Measurements from ENCODE around the gene PACS2. TPM values are rescaled to one million over a fixed set of nuclear protein-coding genes. Genes with fewer than 3 reads are reported as not detected.

The PACS2 gene
- total RNA-seq, 1 experiment from 2014 or later: 43.3 TPM

- no peaks in the 10 kb centered on the region for H4K20me1 ChIP-seq (ENCODE audit: insufficient read depth)
- H3K36me3 ChIP-seq (ENCODE audit: low read depth): no peaks in the 10 kb centered on the region
- H3K27me3 ChIP-seq (ENCODE audit: insufficient read depth, low read depth): no peaks in the 10 kb centered on the region
- no TSS peak for BruUV-seq (replicated peaks)
- TF ChIP-seq CTCF (conservative IDR thresholded peaks at IDR 0.05) (no peak), EZH2 (IDR thresholded peaks at IDR 0.05; ENCODE audit: low read depth) (no peak)
- H3K9me2 ChIP-seq (ENCODE audit: insufficient read depth): no peaks in the 10 kb centered on the region
- H2AFZ ChIP-seq: no peak overlapping the region
- no peaks in the 10 kb centered on the region for H3K79me2 ChIP-seq (ENCODE audit: low read depth)
- DNase-seq: no peak
- no peak overlapping the region for H3K27ac ChIP-seq
- H3K9me3 ChIP-seq (ENCODE audit: insufficient read depth, low read depth): no peaks in the 10 kb centered on the region
- H3K4me1 ChIP-seq (replicated peaks; ENCODE audit: insufficient read depth): no peaks in the 10 kb centered on the region
- intact Hi-C loops (cut with micrococcal nuclease; ENCODE audit: unreplicated experiment): no loop called here
- no peaks in the 10 kb centered on the region for H3F3A ChIP-seq (ENCODE audit: insufficient read depth, low read depth)
- H3K4me2 ChIP-seq: no peak overlapping the region
- POLR2A ChIA-PET (ENCODE audit: unreplicated experiment): no interaction called here
- H3K4me3 ChIP-seq: no peak overlapping the region
- CTCF ChIA-PET: no interaction called here
These were observed 70.2 kb downstream of the PACS2 start for GRCh38 chr14:105384605-105385321.

- Histone ChIP-seq H3K4me1 (replicated peaks; ENCODE audit: insufficient read depth) (no peaks in the 10 kb centered on the region), H3K9me2 (ENCODE audit: insufficient read depth) (no peaks in the 10 kb centered on the region), H3F3A (ENCODE audit: insufficient read depth, low read depth) (no peaks in the 10 kb centered on the region), H3K4me2 (no peak overlapping the region), H3K9me3 (ENCODE audit: insufficient read depth, low read depth) (no peaks in the 10 kb centered on the region), H2AFZ (no peak overlapping the region), H3K4me3 (no peak overlapping the region), H4K20me1 (ENCODE audit: insufficient read depth) (no peaks in the 10 kb centered on the region), H3K27me3 (ENCODE audit: insufficient read depth, low read depth) (no peaks in the 10 kb centered on the region), H3K79me2 (ENCODE audit: low read depth) (no peaks in the 10 kb centered on the region), H3K36me3 (ENCODE audit: low read depth) (no peaks in the 10 kb centered on the region), H3K27ac (no peak overlapping the region)
- POLR2A ChIA-PET (ENCODE audit: unreplicated experiment): no interaction called here
- CTCF ChIA-PET: no interaction called here
- no peak for DNase-seq
- intact Hi-C loops (cut with micrococcal nuclease; ENCODE audit: unreplicated experiment): no loop called here
- no TSS peak for BruUV-seq (replicated peaks)
- TF ChIP-seq EZH2 (IDR thresholded peaks at IDR 0.05; ENCODE audit: low read depth): no peak
- TF ChIP-seq CTCF (conservative IDR thresholded peaks at IDR 0.05): no peak
These were observed 70.7 kb downstream of the PACS2 start for GRCh38 chr14:105385322-105385637.

GRCh38 chr14:105385698-105386365 lies 71.3 kb downstream of the PACS2 start:
- ChIA-PET CTCF (no interaction called here), POLR2A (ENCODE audit: unreplicated experiment) (no interaction called here)
- intact Hi-C loops (cut with micrococcal nuclease; ENCODE audit: unreplicated experiment): no loop called here

More at GRCh38 chr14:105385698-105386365, 71.3 kb downstream of the PACS2 start:
- Histone ChIP-seq H4K20me1 (ENCODE audit: insufficient read depth) (no peaks in the 10 kb centered on the region), H3K9me2 (ENCODE audit: insufficient read depth) (no peaks in the 10 kb centered on the region), H3K27me3 (ENCODE audit: insufficient read depth, low read depth) (no peaks in the 10 kb centered on the region), H3K36me3 (ENCODE audit: low read depth) (no peaks in the 10 kb centered on the region), H3K9me3 (ENCODE audit: insufficient read depth, low read depth) (no peaks in the 10 kb centered on the region), H3F3A (ENCODE audit: insufficient read depth, low read depth) (no peaks in the 10 kb centered on the region), H3K27ac (no peak overlapping the region), H3K4me1 (replicated peaks; ENCODE audit: insufficient read depth) (no peaks in the 10 kb centered on the region), H3K79me2 (ENCODE audit: low read depth) (no peaks in the 10 kb centered on the region), H2AFZ (no peak overlapping the region), H3K4me3 (no peak overlapping the region), H3K4me2 (no peak overlapping the region)
- TF ChIP-seq CTCF (conservative IDR thresholded peaks at IDR 0.05) (no peak), EZH2 (IDR thresholded peaks at IDR 0.05; ENCODE audit: low read depth) (no peak)
- no TSS peak for BruUV-seq (replicated peaks)
- no peak for DNase-seq

Measured in PC-9 (cell line).